Adrenal gland (tissue), 5 donors: ENCODE data around the gene RSF1.

Experiments used
- POLR2A ChIP-seq, 2 donors: fragments of 450-650 bp; IDR thresholded peaks; one replicate each; pipeline ENCODE4 v1.6.1; 2017; ENCODE audit warnings: antibody characterized with exemption in 2 of 2, mild to moderate bottlenecking in 2 of 2, moderate library complexity in 1 of 2
- TF ChIP-seq, protein P1 (sequence below), 6 experiments: fragments of 450-650 bp in 4 of 6; fragments of 200-600 bp in 2 of 6; sonication (generic) in 1 of 6; IDR thresholded peaks; 1 replicate in 5 of 6; 2 replicates in 1 of 6; pipeline versions ENCODE4 v1.5.1 to v1.8.0; 2016 to 2021; ENCODE audit warnings: antibody characterized with exemption in 6 of 6, mild to moderate bottlenecking in 2 of 6, moderate library complexity in 1 of 6
- donor health status: DM: no; HTN: no; CAD: no.

DNA sequence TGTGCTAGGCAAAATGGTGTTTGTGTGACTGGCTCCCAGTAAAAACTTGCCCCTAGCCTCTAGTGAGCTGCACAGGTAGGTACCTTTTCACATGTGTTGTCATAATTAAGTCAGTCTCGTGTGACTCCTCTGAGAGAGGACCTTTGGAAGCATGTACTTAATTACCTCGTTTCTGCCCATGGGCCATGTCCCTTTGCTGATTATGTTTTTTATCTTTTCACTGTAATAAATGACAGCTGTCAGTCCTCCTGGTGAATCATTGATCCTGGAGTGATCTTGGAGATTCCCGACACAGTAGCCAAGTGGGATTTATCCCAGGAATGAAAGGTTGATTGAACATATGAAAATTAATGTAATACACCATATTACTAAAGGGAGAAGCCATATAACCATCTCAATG, 170.4 kb downstream of the RSF1 start:
- TF ChIP-seq, protein P1, sequence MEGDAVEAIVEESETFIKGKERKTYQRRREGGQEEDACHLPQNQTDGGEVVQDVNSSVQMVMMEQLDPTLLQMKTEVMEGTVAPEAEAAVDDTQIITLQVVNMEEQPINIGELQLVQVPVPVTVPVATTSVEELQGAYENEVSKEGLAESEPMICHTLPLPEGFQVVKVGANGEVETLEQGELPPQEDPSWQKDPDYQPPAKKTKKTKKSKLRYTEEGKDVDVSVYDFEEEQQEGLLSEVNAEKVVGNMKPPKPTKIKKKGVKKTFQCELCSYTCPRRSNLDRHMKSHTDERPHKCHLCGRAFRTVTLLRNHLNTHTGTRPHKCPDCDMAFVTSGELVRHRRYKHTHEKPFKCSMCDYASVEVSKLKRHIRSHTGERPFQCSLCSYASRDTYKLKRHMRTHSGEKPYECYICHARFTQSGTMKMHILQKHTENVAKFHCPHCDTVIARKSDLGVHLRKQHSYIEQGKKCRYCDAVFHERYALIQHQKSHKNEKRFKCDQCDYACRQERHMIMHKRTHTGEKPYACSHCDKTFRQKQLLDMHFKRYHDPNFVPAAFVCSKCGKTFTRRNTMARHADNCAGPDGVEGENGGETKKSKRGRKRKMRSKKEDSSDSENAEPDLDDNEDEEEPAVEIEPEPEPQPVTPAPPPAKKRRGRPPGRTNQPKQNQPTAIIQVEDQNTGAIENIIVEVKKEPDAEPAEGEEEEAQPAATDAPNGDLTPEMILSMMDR (IDR thresholded peaks at IDR 0.05), result no peak
- TF ChIP-seq POLR2A (IDR thresholded peaks at IDR 0.05), result no peak
